GM12878 (cell line): ENCODE results near the gene ARL14EP. TPM values are rescaled to one million over a fixed set of nuclear protein-coding genes. Genes with fewer than 3 reads are reported as not detected.

ENCODE experiments used
- ATAC-seq: fragments of 200-7000 bp; cut with Tn5 transposase; 3 replicates; pipeline ENCODE4 v1.9.1; 2020; ENCODE audit warnings: mild to moderate bottlenecking, moderate library complexity
- BruUV-seq: library from RNA; stranded (reverse); fragments of 400-500 nt; replicated peaks from 2 replicates; lab custom pipeline; 2021; lab: Mats Ljungman, UMichigan
- CTCF ChIA-PET: fragments of 300-600 bp; sonication (Branson Sonifier 250); formaldehyde crosslinking; extraction: SDS; loops from one replicate; lab custom pipeline; 2021; ENCODE audit warnings: inconsistent platforms; lab: Yijun Ruan, JAX
- POLR2A ChIA-PET: fragments of 350-600 bp; formaldehyde crosslinking; extraction: SDS; loops from one replicate; lab custom pipeline; 2021; ENCODE audit warnings: inconsistent platforms; lab: Charles Lee
- RAD21 ChIA-PET: fragments of 300-600 bp; sonication (Branson Sonifier 250); formaldehyde crosslinking; loops from one replicate; lab custom pipeline; 2023; ENCODE audit warnings: antibody characterized with exemption; ENCODE audit not compliant: unreplicated experiment; lab: Charles Lee
- SMC1A ChIA-PET: fragments of 300-600 bp; sonication (Branson Sonifier 250); formaldehyde crosslinking; loops from one replicate; lab custom pipeline; 2023; ENCODE audit not compliant: unreplicated experiment, uncharacterized antibody; lab: Charles Lee
- DNase-seq: peaks from one replicate; pipeline ENCODE4 v3.0.0-alpha.2; 2011; ENCODE audit warnings: low read depth, low spot score
- FAIRE-seq: peaks from 3 replicates; lab custom pipeline; 2011; peaks lifted over from hg19 to GRCh38; lab: Jason Lieb, UNC
- H2AFZ ChIP-seq: 2 replicates; pipeline ENCODE4 v1.6.0; 2011; ENCODE audit warnings: low read depth, low read length, control low read depth; ENCODE audit not compliant: control insufficient read depth
- H3K27ac ChIP-seq: 2 replicates; pipeline ENCODE4 v1.5.1; 2011; ENCODE audit warnings: control low read depth; ENCODE audit not compliant: control insufficient read depth, insufficient read depth
- H3K27me3 ChIP-seq, 2 experiments: replicated peaks in 1 of 2; 2 replicates each; pipeline versions ENCODE4 v1.6.0 to v1.6.1; 2011; ENCODE audit warnings: low read length in 1 of 2; ENCODE audit not compliant: control insufficient read depth in 2 of 2, insufficient read depth in 2 of 2
- H3K36me3 ChIP-seq, 2 experiments: 2 replicates each; pipeline ENCODE4 v1.5.1; 2011; ENCODE audit warnings: low read length in 1 of 2; ENCODE audit not compliant: control insufficient read depth in 2 of 2, insufficient read depth in 2 of 2
- H3K4me1 ChIP-seq: 2 replicates; pipeline ENCODE4 v1.6.1; 2011; ENCODE audit warnings: mild to moderate bottlenecking, low read length, moderate library complexity, mixed read lengths; ENCODE audit not compliant: control insufficient read depth, insufficient read depth
- H3K4me2 ChIP-seq: 2 replicates; pipeline ENCODE4 v1.6.0; 2011; ENCODE audit warnings: control low read depth; ENCODE audit not compliant: control insufficient read depth, insufficient read depth
- H3K4me3 ChIP-seq: fragments of 200-600 bp; sonication (generic); 2 replicates; pipeline ENCODE4 v1.5.1; 2016
- H3K79me2 ChIP-seq: 2 replicates; pipeline ENCODE4 v1.6.0; 2011; ENCODE audit warnings: low read length; ENCODE audit not compliant: control insufficient read depth, insufficient read depth
- H3K9ac ChIP-seq: 2 replicates; pipeline ENCODE4 v1.8.0; 2011; ENCODE audit warnings: low read length, control low read depth, mixed read lengths; ENCODE audit not compliant: control insufficient read depth, insufficient read depth
- H3K9me3 ChIP-seq: replicated peaks from 3 replicates; pipeline ENCODE4 v1.5.1; 2011; ENCODE audit warnings: mild to moderate bottlenecking, low read length; ENCODE audit not compliant: control insufficient read depth, insufficient read depth
- H4K20me1 ChIP-seq: 2 replicates; pipeline ENCODE4 v1.6.0; 2011; ENCODE audit not compliant: control insufficient read depth, insufficient read depth
- CBX3 ChIP-seq: fragments of 200-600 bp; sonication (generic); IDR thresholded peaks from 2 replicates; pipeline ENCODE4 v1.6.1; 2016; ENCODE audit warnings: low read depth, borderline replicate concordance
- CTCF ChIP-seq, 3 experiments: IDR thresholded peaks in 2 of 3; conservative IDR thresholded peaks in 1 of 3; 2 replicates each; pipeline ENCODE4 v1.5.1; 2011; ENCODE audit warnings: low read depth in 3 of 3, low read length in 3 of 3, mild to moderate bottlenecking in 3 of 3, control low read depth in 2 of 3, moderate library complexity in 2 of 3, inconsistent platforms in 1 of 3, mixed read lengths in 1 of 3; ENCODE audit not compliant: control insufficient read depth in 2 of 3, insufficient read depth in 1 of 3; ENCODE audit errors: extremely low read depth in 1 of 3
- E4F1 ChIP-seq: fragments of 450-650 bp; IDR thresholded peaks from 2 replicates; pipeline ENCODE4 v1.6.1; 2018; ENCODE audit warnings: borderline replicate concordance, mild to moderate bottlenecking; ENCODE audit not compliant: partially characterized antibody
- ELK1 ChIP-seq: IDR thresholded peaks from 2 replicates; pipeline ENCODE4 v1.6.1; 2012; ENCODE audit warnings: low read depth, low read length, improper control_type of control experiment
- HDAC2 ChIP-seq: fragments of 200-600 bp; sonication (generic); IDR thresholded peaks from 2 replicates; pipeline ENCODE4 v1.6.1; 2017
- MLLT1 ChIP-seq: fragments of 450-650 bp; IDR thresholded peaks from 2 replicates; pipeline ENCODE4 v1.6.1; 2016; ENCODE audit warnings: mild to moderate bottlenecking
- NR2C1 ChIP-seq: fragments of 450-650 bp; IDR thresholded peaks from 2 replicates; pipeline ENCODE4 v1.6.1; 2017; ENCODE audit warnings: antibody characterized with exemption, mild to moderate bottlenecking, moderate library complexity
- RAD21 ChIP-seq: IDR thresholded peaks from 2 replicates; pipeline ENCODE4 v1.6.1; 2011; ENCODE audit warnings: mild to moderate bottlenecking, low read depth, low read length, moderate library complexity; ENCODE audit not compliant: insufficient read depth
- RUNX3 ChIP-seq: IDR thresholded peaks from 2 replicates; pipeline ENCODE4 v1.6.1; 2012; ENCODE audit warnings: low read length, inconsistent platforms
- SMC3 ChIP-seq: IDR thresholded peaks from 2 replicates; pipeline ENCODE4 v1.6.1; 2011; ENCODE audit warnings: low read length, improper control_type of control experiment, borderline replicate concordance
- TCF3 ChIP-seq: IDR thresholded peaks from 2 replicates; pipeline ENCODE4 v1.6.1; 2012; ENCODE audit warnings: low read depth, mild to moderate bottlenecking, low read length, borderline replicate concordance; ENCODE audit not compliant: insufficient read depth
- TCF7 ChIP-seq: IDR thresholded peaks from 2 replicates; pipeline ENCODE4 v1.6.1; 2014; ENCODE audit warnings: antibody characterized with exemption, borderline replicate concordance
- ZBED1 ChIP-seq: IDR thresholded peaks from 2 replicates; pipeline ENCODE4 v1.6.1; 2016; ENCODE audit warnings: borderline replicate concordance
- ZNF217 ChIP-seq: fragments of 450-650 bp; IDR thresholded peaks from 2 replicates; pipeline ENCODE4 v1.6.1; 2017; ENCODE audit warnings: antibody characterized with exemption, mild to moderate bottlenecking
- WGBS: methylation state at CpG from one replicate; pipeline ENCODE4 v1.1.6; 2016; ENCODE audit warnings: low lambda C conversion rate; ENCODE audit not compliant: insufficient replicate concordance, insufficient coverage; ENCODE audit errors: missing lambda C conversion rate; 5-methylcytosine and 5-hydroxymethylcytosine counted together
- in situ Hi-C: fragments of 300-500 bp; cut with MboI; formaldehyde crosslinking; loops from 9 replicates; pipeline ENCODE4 v1.14.3; 2018; ENCODE audit warnings: mixed read lengths
- intact Hi-C: fragments of 100-400 bp; cut with micrococcal nuclease; formaldehyde crosslinking; loops from one replicate; pipeline ENCODE4 v1.14.2; 2022; ENCODE audit not compliant: unreplicated experiment
- polyA plus RNA-seq, 11 experiments: library from polyadenylated mRNA; depleted of rRNA in 4 of 11; unstranded in 6 of 11; stranded (reverse) in 5 of 11; fragments of >200 nt; fragmentation: Nextera tagmentation in 4 of 11; fragmentation: Illumina TruSeq in 1 of 11; extraction: Ambion mirVana in 4 of 11; extraction: Trizol in 1 of 11; gene quantifications; 1 replicate in 1 of 11; 2 replicates in 10 of 11; pipeline versions ENCODE4 v1.2.1 to v1.2.3, GENCODE V29; 2011 to 2016; ENCODE audit warnings: inconsistent platforms in 2 of 11, missing spikeins in 2 of 11, low read depth in 1 of 11
- total RNA-seq, 4 experiments: library from RNA; depleted of rRNA in 3 of 4; stranded (reverse); fragments of >200 nt in 3 of 4; fragmentation: Illumina TruSeq in 1 of 4; extraction: Trizol in 1 of 4; gene quantifications; 2 replicates each; pipeline versions ENCODE4 v1.2.1 to v1.2.3, GENCODE V29; 2013 to 2021

ARL14EP gene
- total and polyA plus RNA-seq, 10 of the 15 experiments (the other 5 are each of a cell fraction or from before 2014, with no cell fraction given): 18.1 to 59.8 (median 42.8) TPM

- TF ChIP-seq MLLT1 (no peak), TCF7 (no peak), ZBED1 (no peak)
Measured at GRCh38 chr11:30329150-30329940, 6.4 kb downstream of the ARL14EP start (continued).

GRCh38 chr11:30333405-30333804 is 10.5 kb downstream of the ARL14EP start:
- no peak overlapping the region for H3K4me3 ChIP-seq
- peaks cover 19% of the 10 kb centered on the region for H3K79me2 ChIP-seq
- 44% methylated on average over 3 of the region's 3 CpGs for WGBS
- DNase-seq: no peak
- ChIA-PET POLR2A (interaction anchor here (0.6 to 1.5 kb wide), 2 partner anchors 10 to 19 kb away, joined by 3 to 7 read pairs; partner anchors contain the start of gene ARL14EP), SMC1A (interaction anchor here (0.7 to 4.5 kb wide), 12 partner anchors 7 to 521 kb away, joined by 3 to 27 read pairs (median 6); partner anchors contain the start of gene ARL14EP), RAD21 (interaction anchor here (0.7 to 3.2 kb wide), 7 partner anchors 10 to 205 kb away, joined by 3 to 14 read pairs (median 6); partner anchors contain the start of gene ARL14EP), CTCF (interaction anchor here (0.7 to 8.8 kb wide), 23 partner anchors 9 to 900 kb away, joined by 3 to 71 read pairs (median 5); partner anchors contain the start of gene ARL14EP)
- no peak for FAIRE-seq
- no peak overlapping the region for H3K4me2 ChIP-seq
- no peaks in the 10 kb centered on the region for H3K27me3 ChIP-seq
- no peaks in the 10 kb centered on the region for H3K4me1 ChIP-seq
- H3K27ac ChIP-seq: no peak overlapping the region
- BruUV-seq: no TSS peak
- H3K9ac ChIP-seq: no peak overlapping the region
- intact Hi-C loops (loop anchor here (5.0 kb wide), 3 partner anchors 136 to 906 kb away; no protein-coding TSS in a partner anchor), in situ Hi-C loops (loop anchor here (25.0 kb wide), 1 partner anchor 1754 kb away; the partner anchor contains the start of gene RCN1)
- H3K36me3 ChIP-seq: peaks cover 1 to 35% of the 10 kb centered on the region in 2 experiments
- H3K9me3 ChIP-seq: no peaks in the 10 kb centered on the region
- peak; percentile 82 for ATAC-seq
- no peaks in the 10 kb centered on the region for H4K20me1 ChIP-seq
- H2AFZ ChIP-seq: no peak overlapping the region
- TF ChIP-seq CBX3 (no peak), ELK1 (no peak), ZNF217 (no peak), NR2C1 (no peak), E4F1 (no peak), RUNX3 (0 out of 2 replicates have a peak, but pooled peaks have one; percentile 9), TCF3 (no peak), SMC3 (peak; percentile 29; the same call in 1 of the 2 replicates), RAD21 (peak; percentile 56), CTCF (IDR thresholded peaks at IDR 0.05 in 2 of 3, conservative IDR thresholded peaks at IDR 0.05 in 1 of 3; ENCODE audit: control insufficient read depth in 2 of 3, extremely low read depth in 1 of 3, insufficient read depth in 1 of 3, low read depth in 3 of 3, low read length in 3 of 3) (peak; percentile 48 to 55 (median 49); a peak in 5 of 6 replicates), HDAC2 (no peak)
